HepG2 (cell line): Measurements from ENCODE around the gene C11orf68. TPM values are rescaled to one million over a fixed set of nuclear protein-coding genes. Genes with fewer than 3 reads are reported as not detected.
A peak's percentile ranks its signal among the peaks of the same experiment; 100 is the strongest.

Source experiments
- ATAC-seq: fragments of 200-7000 bp; cut with Tn5 transposase; 3 replicates; pipeline ENCODE4 v1.9.1; 2020; ENCODE audit warnings: mild to moderate bottlenecking, moderate library complexity
- BruUV-seq: library from RNA; stranded (reverse); fragments of 400-500 nt; replicated peaks from 2 replicates; lab custom pipeline; 2021; lab: Mats Ljungman, UMichigan
- CTCF ChIA-PET: fragments of 300-600 bp; formaldehyde crosslinking; extraction: SDS; loops from one replicate; lab custom pipeline; 2021; ENCODE audit warnings: low total read pairs, inconsistent platforms, low intra/inter-chr PET ratio; lab: Yijun Ruan, JAX
- POLR2A ChIA-PET: fragments of 350-600 bp; sonication (Branson Sonifier 250); formaldehyde crosslinking; loops from one replicate; lab custom pipeline; 2020; ENCODE audit warnings: antibody characterized with exemption, inconsistent platforms; lab: Yijun Ruan, JAX
- DNase-seq: peaks from one replicate; pipeline ENCODE4 v3.0.0-alpha.2; 2015; ENCODE audit warnings: low spot score
- FAIRE-seq: peaks from 3 replicates; lab custom pipeline; 2011; peaks lifted over from hg19 to GRCh38; lab: Jason Lieb, UNC
- H2AFZ ChIP-seq: one replicate; pipeline ENCODE4 v1.6.1; 2011; ENCODE audit warnings: low read length, inconsistent platforms
- H3K27ac ChIP-seq: fragments of 300-600 bp; 3 replicates; pipeline ENCODE4 v1.8.0; 2011; ENCODE audit warnings: mixed run types, mild to moderate bottlenecking, mixed read lengths, low read length, inconsistent platforms; ENCODE audit not compliant: insufficient read depth; ENCODE audit errors: extremely low read length
- H3K27me3 ChIP-seq, 2 experiments: fragments of 200-600 bp in 1 of 2; 2 replicates in 1 of 2; 3 replicates in 1 of 2; pipeline versions ENCODE4 v1.6.0 to v1.8.0; 2011; ENCODE audit warnings: low read length in 2 of 2, mild to moderate bottlenecking in 2 of 2, moderate library complexity in 2 of 2, inconsistent platforms in 1 of 2; ENCODE audit not compliant: insufficient read depth in 2 of 2, control insufficient read depth in 1 of 2
- H3K36me3 ChIP-seq, 2 experiments: fragments of 200-600 bp in 1 of 2; replicated peaks in 1 of 2; 2 replicates in 1 of 2; 3 replicates in 1 of 2; pipeline versions ENCODE4 v1.5.1 to v1.8.0; 2011; ENCODE audit warnings: low read length in 2 of 2, inconsistent platforms in 1 of 2; ENCODE audit not compliant: insufficient read depth in 2 of 2, control insufficient read depth in 1 of 2
- H3K4me1 ChIP-seq: 2 replicates; pipeline ENCODE4 v1.5.1; 2012; ENCODE audit warnings: low read length, inconsistent platforms; ENCODE audit not compliant: insufficient read depth
- H3K4me2 ChIP-seq: 2 replicates; pipeline ENCODE4 v1.6.0; 2011; ENCODE audit warnings: low read depth, low read length, inconsistent platforms
- H3K4me3 ChIP-seq, 3 experiments: fragments of 200-600 bp in 1 of 3; sonication (generic), shearing (Covaris generic) in 1 of 3; replicated peaks in 1 of 3; 2 replicates each; pipeline ENCODE4 v1.5.1; 2011 to 2016; ENCODE audit warnings: low read length in 3 of 3, inconsistent platforms in 2 of 3, low read depth in 2 of 3, mild to moderate bottlenecking in 2 of 3, control low read depth in 1 of 3, mixed read lengths in 1 of 3; ENCODE audit not compliant: insufficient read depth in 1 of 3
- H3K79me2 ChIP-seq: one replicate; pipeline ENCODE4 v1.6.1; 2011; ENCODE audit warnings: low read length, inconsistent platforms; ENCODE audit not compliant: insufficient read depth
- H3K9ac ChIP-seq: 2 replicates; pipeline ENCODE4 v1.6.0; 2011; ENCODE audit warnings: mild to moderate bottlenecking, low read depth, low read length, inconsistent platforms; ENCODE audit not compliant: insufficient read depth
- H3K9me3 ChIP-seq: 2 replicates; pipeline ENCODE4 v1.5.1; 2012; ENCODE audit warnings: mild to moderate bottlenecking, low read length
- H4K20me1 ChIP-seq: 2 replicates; pipeline ENCODE4 v1.6.0; 2011; ENCODE audit warnings: inconsistent platforms, mild to moderate bottlenecking, low read length, moderate library complexity; ENCODE audit not compliant: insufficient read depth
- SAP130 ChIP-seq: IDR thresholded peaks from 2 replicates; pipeline ENCODE4 v1.6.1; 2016; ENCODE audit warnings: low read depth
- ZNF451 ChIP-seq: sonication (generic); formaldehyde crosslinking; IDR thresholded peaks from 2 replicates; pipeline ENCODE4 v1.5.0; 2020; ENCODE audit warnings: mild to moderate bottlenecking, missing genetic modification reagents
- ZNF687 ChIP-seq: sonication (generic); formaldehyde crosslinking; IDR thresholded peaks from 2 replicates; pipeline ENCODE4 v1.5.1; 2020; ENCODE audit warnings: mild to moderate bottlenecking, missing genetic modification reagents, moderate library complexity
- WGBS: methylation state at CpG from one replicate; pipeline ENCODE4 v1.1.6; 2017; ENCODE audit warnings: low lambda C conversion rate; 5-methylcytosine and 5-hydroxymethylcytosine counted together
- in situ Hi-C: cut with HindIII; loops from 2 replicates; pipeline ENCODE4 v1.10.0; 2017; ENCODE audit warnings: low pct_unique_long_range_greater_than_20kb; ENCODE audit not compliant: extremely low pct_ligation_motif_present
- intact Hi-C: fragments of 100-400 bp; cut with micrococcal nuclease; formaldehyde crosslinking; loops from one replicate; pipeline ENCODE4 v1.10.0; 2022; ENCODE audit not compliant: unreplicated experiment
- polyA plus RNA-seq, 8 experiments: library from polyadenylated mRNA; depleted of rRNA in 3 of 8; stranded (reverse) in 7 of 8; unstranded in 1 of 8; fragments of >200 nt; fragmentation: Illumina TruSeq in 4 of 8; extraction: Trizol in 4 of 8; gene quantifications; 2 replicates each; pipeline versions ENCODE4 v1.2.1 to v1.2.3, GENCODE V29; 2011 to 2016; ENCODE audit warnings: low read depth in 4 of 8, missing spikeins in 1 of 8, mixed read lengths in 1 of 8; ENCODE audit not compliant: insufficient read depth in 1 of 8
- total RNA-seq, 5 experiments: library from RNA; depleted of rRNA; stranded (reverse); fragments of >200 nt; fragmentation: Illumina TruSeq; extraction: Trizol; gene quantifications; 2 replicates each; pipeline ENCODE4 v1.2.3, GENCODE V29; 2016; ENCODE audit warnings: low read depth in 1 of 5

C11orf68 gene
- total and polyA plus RNA-seq, 2 of the 13 experiments (the other 11 are each of a cell fraction or from before 2014, with no cell fraction given): 8.4 to 28.3 TPM

DNA sequence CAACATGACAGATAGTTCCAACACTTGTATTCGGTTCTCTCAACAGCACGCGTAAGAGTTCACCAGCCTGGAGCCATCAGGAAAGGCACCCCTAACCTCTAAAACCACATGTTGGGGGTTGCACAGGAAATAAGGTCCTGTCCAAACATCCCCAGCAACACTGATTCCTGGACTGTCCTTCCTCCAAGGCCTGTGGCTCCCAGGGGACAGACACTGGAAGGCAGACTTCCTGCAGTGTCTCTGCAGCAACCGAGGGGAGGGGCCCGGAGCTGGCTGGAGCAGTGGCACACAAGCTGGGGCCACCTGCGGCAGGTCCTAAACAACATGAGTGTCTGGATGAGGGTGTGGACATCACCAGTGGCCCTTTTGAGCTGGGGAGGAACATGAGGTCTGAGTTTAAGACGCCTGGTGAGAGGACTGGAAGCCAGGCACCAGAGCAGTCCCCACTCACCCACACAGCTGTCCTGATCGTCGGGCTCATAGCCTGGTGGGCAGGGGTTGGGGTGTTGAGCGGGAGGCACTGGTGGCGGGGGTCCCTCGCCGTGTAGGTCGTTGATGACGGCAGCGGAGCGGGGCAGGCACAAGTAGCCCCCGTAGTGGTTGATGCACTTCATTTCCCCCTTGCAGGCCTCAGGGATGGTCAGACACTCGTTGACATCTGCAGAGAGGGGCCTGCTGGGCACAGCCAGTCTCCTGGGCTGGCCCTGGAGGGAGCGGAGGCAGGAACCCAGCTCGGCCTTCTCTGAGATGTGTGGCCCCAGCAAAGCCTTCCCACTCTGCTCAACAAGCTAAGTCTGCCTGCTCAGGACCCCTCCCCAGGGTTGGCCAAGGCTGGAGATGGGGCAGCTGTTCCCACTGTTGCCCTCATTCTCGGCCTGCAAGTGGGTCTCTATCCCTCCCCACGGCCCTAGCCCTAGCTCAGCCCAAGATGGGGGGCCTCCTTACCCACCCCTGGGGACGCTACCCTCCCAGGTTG lies 47.9 kb downstream of the C11orf68 start:
- H3K9ac ChIP-seq: peak overlapping the region; percentile 69; the same call in 1 of the 2 replicates
- ChIA-PET CTCF (no interaction called here), POLR2A (interaction anchor here (1.0 to 8.9 kb wide), 6 partner anchors 12 to 132 kb away, joined by 3 to 81 read pairs (median 4); partner anchors contain the start of genes CCDC85B, CFL1, FIBP and MUS81)
- 39% methylated on average over 8 of the region's 24 CpGs for WGBS
- intact Hi-C loops (no loop called here), in situ Hi-C loops (no loop called here)
- no peak overlapping the region for H2AFZ ChIP-seq
- no peaks in the 10 kb centered on the region for H4K20me1 ChIP-seq
- H3K79me2 ChIP-seq: no peaks in the 10 kb centered on the region
- no peaks in the 10 kb centered on the region for H3K9me3 ChIP-seq
- peak; percentile 29 for ATAC-seq
- no peak overlapping the region for H3K27ac ChIP-seq
- TF ChIP-seq SAP130 (peak; percentile 19; the same call in 1 of the 2 replicates), ZNF687 (peak; percentile 20), ZNF451 (CRISPR knock-in tag) (no peak)
- no peak for DNase-seq
- peak overlapping the region in 1 of 3 experiments; percentile 73; a peak in 2 of 6 replicates for H3K4me3 ChIP-seq
- peak overlapping the region; percentile 71 for H3K4me2 ChIP-seq
- peaks cover 0 to 10% of the 10 kb centered on the region in 2 experiments; a peak in 2 of 5 replicates for H3K36me3 ChIP-seq
- H3K4me1 ChIP-seq: peaks cover 22% of the 10 kb centered on the region
- no peak for FAIRE-seq
- no peaks in the 10 kb centered on the region; a peak in 1 of 5 replicates for H3K27me3 ChIP-seq
- BruUV-seq: no TSS peak
